HepG2 (cell line): ENCODE measurements around the gene PPP6R2. TPM values are rescaled to one million over a fixed set of nuclear protein-coding genes. Genes with fewer than 3 reads are reported as not detected.
A peak's percentile ranks its signal among the peaks of the same experiment; 100 is the strongest.

Source experiments
- ATAC-seq: fragments of 200-7000 bp; cut with Tn5 transposase; 3 replicates; pipeline ENCODE4 v1.9.1; 2020; ENCODE audit warnings: mild to moderate bottlenecking, moderate library complexity
- BruUV-seq: library from RNA; stranded (reverse); fragments of 400-500 nt; replicated peaks from 2 replicates; lab custom pipeline; 2021; lab: Mats Ljungman, UMichigan
- CTCF ChIA-PET: fragments of 300-600 bp; formaldehyde crosslinking; extraction: SDS; loops from one replicate; lab custom pipeline; 2021; ENCODE audit warnings: low total read pairs, inconsistent platforms, low intra/inter-chr PET ratio; lab: Yijun Ruan, JAX
- POLR2A ChIA-PET: fragments of 350-600 bp; sonication (Branson Sonifier 250); formaldehyde crosslinking; loops from one replicate; lab custom pipeline; 2020; ENCODE audit warnings: antibody characterized with exemption, inconsistent platforms; lab: Yijun Ruan, JAX
- DNase-seq: peaks from one replicate; pipeline ENCODE4 v3.0.0-alpha.2; 2015; ENCODE audit warnings: low spot score
- FAIRE-seq: peaks from 3 replicates; lab custom pipeline; 2011; peaks lifted over from hg19 to GRCh38; lab: Jason Lieb, UNC
- H2AFZ ChIP-seq: one replicate; pipeline ENCODE4 v1.6.1; 2011; ENCODE audit warnings: low read length, inconsistent platforms
- H3K27ac ChIP-seq: fragments of 300-600 bp; 3 replicates; pipeline ENCODE4 v1.8.0; 2011; ENCODE audit warnings: mixed run types, mild to moderate bottlenecking, mixed read lengths, low read length, inconsistent platforms; ENCODE audit not compliant: insufficient read depth; ENCODE audit errors: extremely low read length
- H3K27me3 ChIP-seq, 2 experiments: fragments of 200-600 bp in 1 of 2; 2 replicates in 1 of 2; 3 replicates in 1 of 2; pipeline versions ENCODE4 v1.6.0 to v1.8.0; 2011; ENCODE audit warnings: low read length in 2 of 2, mild to moderate bottlenecking in 2 of 2, moderate library complexity in 2 of 2, inconsistent platforms in 1 of 2; ENCODE audit not compliant: insufficient read depth in 2 of 2, control insufficient read depth in 1 of 2
- H3K36me3 ChIP-seq, 2 experiments: fragments of 200-600 bp in 1 of 2; replicated peaks in 1 of 2; 2 replicates in 1 of 2; 3 replicates in 1 of 2; pipeline versions ENCODE4 v1.5.1 to v1.8.0; 2011; ENCODE audit warnings: low read length in 2 of 2, inconsistent platforms in 1 of 2; ENCODE audit not compliant: insufficient read depth in 2 of 2, control insufficient read depth in 1 of 2
- H3K4me1 ChIP-seq: 2 replicates; pipeline ENCODE4 v1.5.1; 2012; ENCODE audit warnings: low read length, inconsistent platforms; ENCODE audit not compliant: insufficient read depth
- H3K4me2 ChIP-seq: 2 replicates; pipeline ENCODE4 v1.6.0; 2011; ENCODE audit warnings: low read depth, low read length, inconsistent platforms
- H3K4me3 ChIP-seq, 3 experiments: fragments of 200-600 bp in 1 of 3; sonication (generic), shearing (Covaris generic) in 1 of 3; replicated peaks in 1 of 3; 2 replicates each; pipeline ENCODE4 v1.5.1; 2011 to 2016; ENCODE audit warnings: low read length in 3 of 3, inconsistent platforms in 2 of 3, low read depth in 2 of 3, mild to moderate bottlenecking in 2 of 3, control low read depth in 1 of 3, mixed read lengths in 1 of 3; ENCODE audit not compliant: insufficient read depth in 1 of 3
- H3K79me2 ChIP-seq: one replicate; pipeline ENCODE4 v1.6.1; 2011; ENCODE audit warnings: low read length, inconsistent platforms; ENCODE audit not compliant: insufficient read depth
- H3K9ac ChIP-seq: 2 replicates; pipeline ENCODE4 v1.6.0; 2011; ENCODE audit warnings: mild to moderate bottlenecking, low read depth, low read length, inconsistent platforms; ENCODE audit not compliant: insufficient read depth
- H3K9me3 ChIP-seq: 2 replicates; pipeline ENCODE4 v1.5.1; 2012; ENCODE audit warnings: mild to moderate bottlenecking, low read length
- H4K20me1 ChIP-seq: 2 replicates; pipeline ENCODE4 v1.6.0; 2011; ENCODE audit warnings: inconsistent platforms, mild to moderate bottlenecking, low read length, moderate library complexity; ENCODE audit not compliant: insufficient read depth
- CENPT ChIP-seq: sonication (generic); formaldehyde crosslinking; IDR thresholded peaks from 2 replicates; pipeline ENCODE4 v1.8.0; 2022; ENCODE audit warnings: low read depth, mild to moderate bottlenecking, moderate library complexity, missing genetic modification reagents
- MIXL1 ChIP-seq: IDR thresholded peaks from 2 replicates; pipeline ENCODE4 v1.6.1; 2016
- SKI ChIP-seq: fragments of 450-650 bp; IDR thresholded peaks from one replicate; pipeline ENCODE4 v1.6.1; 2018; ENCODE audit warnings: mild to moderate bottlenecking; ENCODE audit not compliant: partially characterized antibody
- SMAD1 ChIP-seq: sonication (generic); formaldehyde crosslinking; IDR thresholded peaks from 2 replicates; pipeline ENCODE4 v1.4.0; 2020; ENCODE audit warnings: missing genetic modification reagents, low read depth, mild to moderate bottlenecking, borderline replicate concordance
- ZNF10 ChIP-seq: sonication (generic); formaldehyde crosslinking; IDR thresholded peaks from 2 replicates; pipeline ENCODE4 v1.4.0; 2020; ENCODE audit warnings: mild to moderate bottlenecking, low read depth, missing genetic modification reagents, borderline replicate concordance
- ZNF546 ChIP-seq: sonication (generic); formaldehyde crosslinking; conservative IDR thresholded peaks from 2 replicates; pipeline ENCODE4 v1.8.1; 2023; ENCODE audit warnings: mild to moderate bottlenecking, missing genetic modification reagents
- WGBS: methylation state at CpG from one replicate; pipeline ENCODE4 v1.1.6; 2017; ENCODE audit warnings: low lambda C conversion rate; 5-methylcytosine and 5-hydroxymethylcytosine counted together
- in situ Hi-C: cut with HindIII; loops from 2 replicates; pipeline ENCODE4 v1.10.0; 2017; ENCODE audit warnings: low pct_unique_long_range_greater_than_20kb; ENCODE audit not compliant: extremely low pct_ligation_motif_present
- intact Hi-C: fragments of 100-400 bp; cut with micrococcal nuclease; formaldehyde crosslinking; loops from one replicate; pipeline ENCODE4 v1.10.0; 2022; ENCODE audit not compliant: unreplicated experiment
- polyA plus RNA-seq, 8 experiments: library from polyadenylated mRNA; depleted of rRNA in 3 of 8; stranded (reverse) in 7 of 8; unstranded in 1 of 8; fragments of >200 nt; fragmentation: Illumina TruSeq in 4 of 8; extraction: Trizol in 4 of 8; gene quantifications; 2 replicates each; pipeline versions ENCODE4 v1.2.1 to v1.2.3, GENCODE V29; 2011 to 2016; ENCODE audit warnings: low read depth in 4 of 8, missing spikeins in 1 of 8, mixed read lengths in 1 of 8; ENCODE audit not compliant: insufficient read depth in 1 of 8
- total RNA-seq, 5 experiments: library from RNA; depleted of rRNA; stranded (reverse); fragments of >200 nt; fragmentation: Illumina TruSeq; extraction: Trizol; gene quantifications; 2 replicates each; pipeline ENCODE4 v1.2.3, GENCODE V29; 2016; ENCODE audit warnings: low read depth in 1 of 5

The PPP6R2 gene
- total and polyA plus RNA-seq, 2 of the 13 experiments (the other 11 are each of a cell fraction or from before 2014, with no cell fraction given), result 55.0 to 102 TPM

DNA sequence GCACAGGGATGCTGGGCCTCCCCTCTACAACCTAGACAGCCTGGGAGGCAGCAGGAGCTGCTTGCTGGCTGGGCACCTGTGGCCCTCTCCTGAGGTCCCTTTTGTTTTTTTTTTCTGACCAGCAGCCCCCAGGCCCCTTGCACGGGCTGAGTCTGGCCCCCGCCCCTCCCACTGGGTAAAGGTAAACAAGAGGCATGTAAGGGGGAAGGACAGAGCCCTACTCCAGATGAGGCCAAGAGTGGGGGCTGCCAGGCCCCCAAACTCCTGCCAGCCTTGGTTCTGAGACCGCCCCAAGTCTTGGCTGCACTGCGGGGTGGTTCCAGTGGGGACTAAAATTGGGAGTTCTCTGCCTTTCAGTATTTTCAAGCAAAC is 44.9 kb upstream of the PPP6R2 start (continued):
- TF ChIP-seq CENPT (no peak), ZNF10 (CRISPR knock-in tag) (no peak), ZNF546 (CRISPR knock-in tag) (no peak)

DNA sequence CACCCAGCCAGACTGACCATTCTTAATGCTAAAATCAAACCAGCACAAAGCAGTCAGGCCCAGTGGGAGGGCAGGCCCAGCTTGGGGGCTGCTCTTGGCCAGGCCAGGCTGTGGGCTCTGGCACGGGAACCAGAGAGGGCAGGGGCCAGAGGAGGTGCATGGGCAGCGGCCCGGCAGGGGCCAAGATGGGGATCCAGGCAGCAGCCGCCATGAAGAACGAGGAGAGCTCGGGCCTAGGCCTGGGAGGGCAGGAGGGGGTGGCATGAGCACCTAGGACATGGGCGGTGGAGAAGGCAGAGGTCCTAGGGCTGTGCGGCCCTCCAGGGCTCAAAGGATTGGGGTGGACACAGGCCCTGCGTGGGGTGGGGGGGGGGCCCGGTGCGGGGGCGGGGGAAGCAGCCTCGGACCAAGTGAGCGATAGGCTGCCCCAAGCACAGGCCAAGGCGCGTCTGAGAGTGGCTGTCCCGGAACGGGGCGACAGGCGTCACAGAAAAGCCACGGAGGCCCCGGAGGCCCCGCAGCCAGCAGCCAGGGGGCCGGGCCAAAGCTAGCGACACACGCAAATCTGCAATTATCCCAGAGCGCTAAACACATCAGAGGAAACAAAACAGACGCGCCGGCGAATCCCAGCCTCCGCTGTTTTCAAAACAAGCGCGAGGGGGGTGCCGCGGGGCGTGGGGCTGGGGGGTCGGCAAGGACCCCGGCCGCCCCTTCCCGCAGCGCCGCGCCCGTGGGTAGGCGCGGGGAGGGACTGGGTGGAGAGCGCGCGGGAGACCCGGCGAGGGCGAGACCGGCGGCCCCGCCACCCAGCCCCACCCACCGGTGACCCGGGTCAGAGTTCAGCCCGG is 44.0 kb upstream of the PPP6R2 start:
- POLR2A ChIA-PET, result interaction anchor here (3.2 kb wide), 1 partner anchor 7 kb away, joined by 24 read pairs; the partner anchor contains the start of gene PLXNB2
- peaks cover 86% of the 10 kb centered on the region for H3K4me1 ChIP-seq
- in situ Hi-C loops, result no loop called here
- H3K36me3 ChIP-seq, result no peaks in the 10 kb centered on the region; a peak in 1 of 5 replicates
- H3K27me3 ChIP-seq, result no peaks in the 10 kb centered on the region
- H3K4me3 ChIP-seq, result no peak overlapping the region
- H3K9me3 ChIP-seq, result no peaks in the 10 kb centered on the region
- H3K79me2 ChIP-seq, result peaks cover 76% of the 10 kb centered on the region
- no peak for ATAC-seq
- H2AFZ ChIP-seq, result no peak overlapping the region
- H4K20me1 ChIP-seq, result peaks cover 12% of the 10 kb centered on the region; the same call in 1 of the 2 replicates
- TF ChIP-seq SMAD1 (CRISPR knock-in tag) (no peak), MIXL1 (CRISPR knock-in tag) (no peak), SKI (no peak)
- TF ChIP-seq, all 625 proteins: peak for 0
- intact Hi-C loops, result loop anchor here (10.0 kb wide), 1 partner anchor 874 kb away; no protein-coding TSS in a partner anchor
- H3K4me2 ChIP-seq, result peak overlapping the region; percentile 7; the same call in 1 of the 2 replicates
- WGBS, result 94% methylated on average over 45 of the region's 59 CpGs
- DNase-seq (no peak), FAIRE-seq (no peak)
- H3K9ac ChIP-seq, result no peak overlapping the region
- CTCF ChIA-PET, result no interaction called here
- H3K27ac ChIP-seq, result peak overlapping the region; percentile 68
- BruUV-seq, result no TSS peak
